Right kidney (tissue), 9 donors: ENCODE measurements around the gene SLC35A2.

Experiments used
- DNase-seq: peaks from one replicate; pipeline ENCODE4 v3.0.0-alpha.2; 2016
- long read RNA-seq, 8 donors: transcript quantifications; one replicate each; lab custom pipeline, GENCODE V29; 2026

Gene SLC35A2
- long read RNA-seq, donor 1, transcript SLC35A2-204 (4 exons, 3,047 nt): major isoform, 6 of 11 reads
- long read RNA-seq, donor 1, partial matches to known transcripts: 0 of 11 reads
- long read RNA-seq, donor 1, other reads (novel, unspliced or antisense): 0 of 11 reads
- long read RNA-seq, donor 2, partial matches to known transcripts: 0 of 5 reads
- long read RNA-seq, donor 2, other reads (novel, unspliced or antisense): 0 of 5 reads
- long read RNA-seq, donor 3, partial matches to known transcripts: 0 of 1 reads
- long read RNA-seq, donor 3, other reads (novel, unspliced or antisense): 0 of 1 reads
- long read RNA-seq, donor 4, transcript SLC35A2-204 (4 exons, 3,047 nt): major isoform, 5 of 8 reads
- long read RNA-seq, donor 4, partial matches to known transcripts: 0 of 8 reads
- long read RNA-seq, donor 4, other reads (novel, unspliced or antisense): 0 of 8 reads
- long read RNA-seq, donor 5, transcript SLC35A2-204 (4 exons, 3,047 nt): major isoform, 7 of 9 reads
- long read RNA-seq, donor 5, partial matches to known transcripts: 0 of 9 reads
- long read RNA-seq, donor 5, other reads (novel, unspliced or antisense): 0 of 9 reads
- long read RNA-seq, donor 6, partial matches to known transcripts: 0 of 7 reads
- long read RNA-seq, donor 6, other reads (novel, unspliced or antisense): 0 of 7 reads
- long read RNA-seq, donor 7, transcript SLC35A2-204 (4 exons, 3,047 nt): major isoform, 10 of 16 reads
- long read RNA-seq, donor 7, partial matches to known transcripts: 0 of 16 reads
- long read RNA-seq, donor 7, other reads (novel, unspliced or antisense): 0 of 16 reads
- long read RNA-seq, donor 8, transcript SLC35A2-204 (4 exons, 3,047 nt): major isoform, 5 of 6 reads
- long read RNA-seq, donor 8, partial matches to known transcripts: 0 of 6 reads
- long read RNA-seq, donor 8, other reads (novel, unspliced or antisense): 0 of 6 reads

GRCh38 chrX:48911412-48912182 lies at the start of gene SLC35A2:
Gene SLC35A2 (minus strand): TSS chrX:48911646. CDS start chrX:48911636, 10 bp downstream.
- DNase-seq: peak; percentile 84

- DNase-seq: no peak
These were observed 48.8 kb upstream of the SLC35A2 start for GRCh38 chrX:48960291-48960690.

- peak; percentile 64 for DNase-seq
These were observed 47.2 kb upstream of the SLC35A2 start for GRCh38 chrX:48958635-48959094.

GRCh38 chrX:48957827-48958634 lies 46.6 kb upstream of the SLC35A2 start:
- DNase-seq: peak; percentile 90

DNA sequence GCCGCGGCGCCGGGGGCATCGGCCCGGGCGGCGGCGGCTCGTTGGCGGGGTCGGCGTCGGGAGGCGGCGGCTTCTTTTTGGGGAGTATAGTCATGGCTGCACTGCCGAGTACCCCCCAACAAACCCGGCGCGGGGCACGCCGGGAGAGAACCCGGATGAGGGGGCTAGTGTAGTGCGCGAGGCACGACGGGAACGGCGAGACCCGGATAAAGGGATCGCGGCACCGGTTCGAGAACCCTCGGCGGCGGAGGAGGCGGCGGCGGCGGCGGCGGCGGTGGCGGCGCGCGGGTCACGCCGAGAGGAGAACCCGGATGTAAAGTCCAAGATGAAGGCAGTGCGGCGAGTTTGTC lies 46.0 kb upstream of the SLC35A2 start, which contains the start of gene OTUD5:
Gene OTUD5, minus strand, starts transcription at position 131 of the 350 bp plus-strand sequence. Its CDS starts 37 bp downstream, at position 94.
- DNase-seq: no peak

GRCh38 chrX:48956728-48957414 lies 45.4 kb upstream of the SLC35A2 start:
- peak; percentile 32 for DNase-seq

DNA sequence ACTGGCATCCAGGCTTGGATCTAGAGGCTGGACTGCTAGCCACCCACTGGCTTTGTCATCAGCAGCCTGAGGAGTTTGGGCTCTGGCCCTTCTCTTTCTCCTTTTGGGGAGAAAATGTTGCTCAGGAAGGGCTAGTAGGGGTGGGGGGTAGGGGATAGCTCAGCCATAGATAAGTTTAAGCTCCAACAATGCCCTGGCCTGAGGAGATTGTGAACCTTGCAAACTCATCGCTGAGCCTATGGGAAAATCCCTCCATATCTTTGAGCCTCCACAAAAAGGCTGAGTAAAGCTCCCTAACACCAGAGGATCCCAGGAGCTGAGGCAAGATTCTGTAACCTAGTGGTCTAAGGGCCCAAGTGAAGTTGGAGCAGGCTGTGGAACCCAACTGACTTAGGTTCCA lies 37.1 kb upstream of the SLC35A2 start:
- no peak for DNase-seq

DNA sequence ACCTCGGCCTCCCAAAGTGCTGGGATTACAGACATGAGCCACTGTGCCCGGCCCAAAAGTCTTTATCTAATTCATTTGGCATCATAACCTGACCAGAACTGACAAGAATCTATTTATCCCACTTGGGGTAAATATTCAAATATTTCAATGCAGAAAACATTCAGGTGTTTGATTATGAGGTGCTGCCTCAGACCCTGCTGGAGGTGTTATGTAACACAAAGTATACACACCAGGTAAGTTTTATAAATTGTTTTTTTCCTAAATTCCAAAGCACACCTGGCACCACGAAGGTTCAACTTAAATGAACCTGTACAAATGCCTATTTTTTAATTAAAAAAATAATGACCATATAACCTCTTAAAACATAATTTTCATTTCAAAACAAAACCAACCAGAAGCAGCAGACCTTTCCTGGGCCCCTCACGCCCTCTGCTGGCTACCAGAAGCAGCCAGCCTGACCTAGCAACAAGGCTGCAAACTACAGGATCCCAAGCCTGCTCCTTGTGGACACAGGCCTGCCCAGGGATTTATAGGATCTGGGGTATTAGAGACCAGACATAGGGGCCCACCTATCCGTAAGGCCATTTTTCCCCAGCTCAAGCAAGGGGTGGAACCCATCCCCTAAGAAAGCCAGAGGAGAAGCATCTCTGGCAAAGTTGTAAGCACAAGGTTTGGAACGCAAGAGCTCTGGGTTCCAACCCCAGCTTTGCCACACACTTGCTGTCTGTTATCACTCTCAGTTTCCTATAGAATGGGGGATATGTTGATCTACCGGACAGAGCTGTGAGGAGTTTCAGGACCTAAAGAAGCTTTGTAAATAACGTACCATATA lies 34.3 kb upstream of the SLC35A2 start:
- no peak for DNase-seq

DNA sequence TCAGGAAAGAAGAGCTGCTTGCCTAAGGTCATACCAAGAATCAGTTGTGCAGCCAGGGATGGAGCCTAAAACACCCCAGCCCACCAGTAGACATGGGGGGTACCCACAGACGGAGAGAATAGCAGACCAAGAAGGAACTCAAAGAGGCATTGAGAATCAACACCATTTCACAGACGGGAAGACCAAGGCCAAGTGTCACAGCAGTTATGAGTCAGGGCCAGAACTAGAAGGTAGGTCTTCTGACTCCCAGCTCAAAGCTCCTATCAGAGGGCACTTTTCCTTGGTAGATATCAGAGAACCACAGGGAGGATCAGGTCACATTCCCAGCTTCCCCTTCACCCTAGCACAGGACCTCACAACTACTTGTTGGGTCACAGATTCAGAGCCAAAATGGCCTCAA lies 31.4 kb upstream of the SLC35A2 start:
- no peak for DNase-seq

GRCh38 chrX:48940404-48940955 lies 29.0 kb upstream of the SLC35A2 start:
- no peak for DNase-seq

DNA sequence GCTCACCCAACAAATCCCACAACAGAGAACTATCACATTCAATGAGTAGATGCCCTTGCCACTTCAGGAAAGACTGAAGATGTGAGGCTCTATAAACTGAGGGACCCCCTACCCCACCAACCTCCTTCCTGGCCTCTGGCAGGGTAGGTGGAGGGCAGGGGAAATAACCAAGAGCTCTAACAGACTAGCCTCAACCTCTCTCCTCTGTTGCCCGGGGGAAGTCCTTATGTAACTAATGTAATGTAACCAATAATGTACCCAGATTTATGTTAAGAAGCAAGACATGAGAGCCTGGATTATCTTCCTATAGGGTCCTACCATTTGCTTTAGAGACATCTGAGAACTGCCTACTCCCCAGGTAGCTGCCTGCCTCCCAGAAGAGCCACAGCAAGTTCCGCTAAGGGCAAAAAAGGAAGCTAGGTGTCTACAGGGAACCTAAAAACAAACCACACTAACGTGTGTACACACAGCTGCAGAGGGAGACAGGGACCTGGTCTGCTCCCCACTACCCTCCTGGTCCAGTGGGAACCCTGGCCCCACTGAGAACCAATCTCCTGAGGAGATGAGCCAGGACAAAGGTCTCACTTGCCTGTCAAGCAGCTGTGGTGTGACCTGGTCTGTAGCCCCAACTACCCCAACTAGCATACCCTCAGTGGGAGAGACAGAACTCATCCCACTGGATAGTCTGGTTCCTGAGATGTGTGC lies 28.2 kb upstream of the SLC35A2 start:
- DNase-seq: no peak

- no peak for DNase-seq
These were observed 27.4 kb upstream of the SLC35A2 start for GRCh38 chrX:48938721-48939425.

GRCh38 chrX:48937054-48937907 lies 25.8 kb upstream of the SLC35A2 start:
- DNase-seq: no peak

DNA sequence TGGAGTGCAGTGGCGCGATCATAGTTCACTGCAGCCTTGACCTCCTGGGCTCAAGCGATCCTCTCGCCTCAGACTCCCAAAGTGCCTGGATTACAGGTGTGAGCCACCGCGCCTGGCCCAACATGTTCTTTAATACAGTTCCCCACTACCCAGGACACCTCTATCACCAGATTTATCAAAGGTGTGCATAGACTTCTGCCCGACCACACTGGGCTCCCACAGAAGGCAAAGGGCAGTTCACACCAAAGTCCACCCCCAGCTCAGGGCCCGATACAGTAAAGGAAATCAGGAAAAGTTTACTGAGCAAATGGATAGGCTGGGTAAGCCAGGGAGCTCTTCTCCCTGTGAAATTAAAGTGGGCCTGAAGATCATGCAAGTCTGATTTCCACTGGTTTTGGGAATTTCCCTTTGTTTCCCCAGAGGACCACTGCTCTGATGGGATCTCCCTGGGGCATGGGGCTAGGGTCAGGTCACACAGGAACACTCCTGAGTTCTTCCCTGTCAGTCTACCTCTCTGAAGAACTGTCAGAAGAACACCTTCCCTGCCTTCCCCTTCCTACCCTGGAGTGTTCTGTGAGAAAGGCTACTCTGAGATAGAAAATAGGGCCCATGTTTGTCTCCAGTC lies 25.1 kb upstream of the SLC35A2 start:
- no peak for DNase-seq

DNA sequence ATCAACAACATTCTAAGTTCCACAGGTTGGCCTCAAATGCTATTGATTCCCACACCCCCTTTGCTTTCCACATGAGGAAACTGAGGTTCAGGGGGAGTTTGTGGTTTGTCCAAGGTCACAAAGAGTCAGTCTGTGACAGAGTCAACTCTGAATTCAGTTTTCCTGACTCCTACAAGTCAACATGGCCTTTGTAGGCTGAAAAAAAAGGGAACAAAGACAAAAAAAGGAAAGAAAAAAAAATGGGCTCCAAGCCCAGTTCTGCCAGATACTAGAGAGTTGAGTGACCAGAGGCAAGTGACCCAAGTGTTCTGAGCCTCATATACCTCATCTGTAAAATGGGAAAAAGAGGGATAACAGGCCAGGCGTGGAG lies 23.8 kb upstream of the SLC35A2 start:
- no peak for DNase-seq

GRCh38 chrX:48934581-48935300 lies 23.3 kb upstream of the SLC35A2 start:
- DNase-seq: no peak
